H1 (cell line): Measurements from ENCODE around the gene CDYL. TPM values are rescaled to one million over a fixed set of nuclear protein-coding genes. Genes with fewer than 3 reads are reported as not detected.

ENCODE experiments used
- CTCF ChIA-PET: fragments of 300-600 bp; sonication (Branson Sonifier 250); formaldehyde crosslinking; loops from one replicate; lab custom pipeline; 2021; ENCODE audit not compliant: partially characterized antibody; lab: Charles Lee
- POLR2A ChIA-PET: fragments of 300-600 bp; sonication (Branson Sonifier 250); formaldehyde crosslinking; loops from one replicate; lab custom pipeline; 2021; ENCODE audit warnings: inconsistent platforms; ENCODE audit not compliant: partially characterized antibody; lab: Charles Lee
- DNase-seq, 2 experiments: peaks; one replicate each; pipeline versions ENCODE4 v3.0.0 to v3.0.0-alpha.2; 2010 to 2022; ENCODE audit warnings: low spot score in 2 of 2, low read depth in 1 of 2, mixed read lengths in 1 of 2
- FAIRE-seq: peaks from 2 replicates; lab custom pipeline; 2011; peaks lifted over from hg19 to GRCh38; lab: Jason Lieb, UNC
- H2AFZ ChIP-seq: 2 replicates; pipeline ENCODE4 v1.8.1; 2012; ENCODE audit warnings: low read length, inconsistent platforms
- H2AK5ac ChIP-seq: 2 replicates; pipeline ENCODE4 v1.6.1; 2013; ENCODE audit warnings: low read depth, low read length
- H2BK120ac ChIP-seq: replicated peaks from 2 replicates; pipeline ENCODE3; 2013; ENCODE audit warnings: low read depth, low read length, inconsistent platforms
- H2BK12ac ChIP-seq: 2 replicates; pipeline ENCODE4 v1.6.1; 2013; ENCODE audit warnings: low read depth, low read length
- H2BK15ac ChIP-seq: 2 replicates; pipeline ENCODE4 v1.6.1; 2013; ENCODE audit warnings: low read length
- H2BK20ac ChIP-seq: 2 replicates; pipeline ENCODE4 v1.6.1; 2013; ENCODE audit warnings: low read length
- H2BK5ac ChIP-seq: 2 replicates; pipeline ENCODE4 v1.6.1; 2013; ENCODE audit warnings: low read depth, low read length
- H3K14ac ChIP-seq: 2 replicates; pipeline ENCODE4 v1.6.1; 2013; ENCODE audit warnings: inconsistent platforms; ENCODE audit not compliant: insufficient read length
- H3K18ac ChIP-seq: 2 replicates; pipeline ENCODE4 v1.6.1; 2013; ENCODE audit warnings: low read length; ENCODE audit errors: extremely low read depth
- H3K23ac ChIP-seq: 2 replicates; pipeline ENCODE4 v1.6.1; 2013; ENCODE audit warnings: inconsistent platforms; ENCODE audit not compliant: insufficient read length
- H3K23me2 ChIP-seq: 2 replicates; pipeline ENCODE4 v1.6.1; 2013; ENCODE audit warnings: low read depth, low read length
- H3K27ac ChIP-seq: 2 replicates; pipeline ENCODE4 v1.6.1; 2011; ENCODE audit warnings: low read depth, low read length, inconsistent platforms
- H3K27me3 ChIP-seq, 4 experiments: replicated peaks in 1 of 4; 1 replicate in 1 of 4; 2 replicates in 3 of 4; pipeline versions ENCODE4 v1.6.1 to v1.8.1; 2011 to 2013; ENCODE audit warnings: low read length in 3 of 4, mild to moderate bottlenecking in 3 of 4, inconsistent platforms in 2 of 4, mixed read lengths in 2 of 4, moderate library complexity in 1 of 4; ENCODE audit not compliant: control insufficient read depth in 3 of 4, insufficient read depth in 3 of 4; ENCODE audit errors: extremely low read depth in 1 of 4
- H3K36me3 ChIP-seq, 4 experiments: 2 replicates each; pipeline versions ENCODE4 v1.6.1 to v1.8.1; 2011 to 2013; ENCODE audit warnings: mild to moderate bottlenecking in 4 of 4, low read length in 3 of 4, moderate library complexity in 2 of 4, control low read depth in 1 of 4, inconsistent platforms in 1 of 4; ENCODE audit not compliant: insufficient read depth in 4 of 4, control insufficient read depth in 2 of 4
- H3K4ac ChIP-seq: replicated peaks from 2 replicates; pipeline ENCODE3; 2013; ENCODE audit warnings: low read length, low read depth, mixed read lengths, inconsistent platforms; ENCODE audit not compliant: insufficient read length
- H3K4me1 ChIP-seq, 4 experiments: replicated peaks in 1 of 4; 1 replicate in 1 of 4; 2 replicates in 3 of 4; pipeline versions ENCODE4 v1.6.1 to v1.8.1; 2011 to 2013; ENCODE audit warnings: low read length in 3 of 4, inconsistent platforms in 2 of 4, mixed read lengths in 1 of 4; ENCODE audit not compliant: insufficient read depth in 4 of 4, control insufficient read depth in 3 of 4
- H3K4me2 ChIP-seq, 2 experiments: 2 replicates each; pipeline versions ENCODE4 v1.6.1 to v1.8.1; 2011 to 2013; ENCODE audit warnings: low read depth in 2 of 2, low read length in 2 of 2, control low read depth in 1 of 2, inconsistent platforms in 1 of 2, mild to moderate bottlenecking in 1 of 2; ENCODE audit not compliant: insufficient read depth in 1 of 2
- H3K4me3 ChIP-seq, 4 experiments: fragments of 200-600, 300-600 bp in 1 of 4; sonication (generic), shearing (Covaris generic), sonication (Bioruptor Twin) in 1 of 4; 2 replicates each; pipeline versions ENCODE4 v1.5.1 to v1.8.1; 2011 to 2016; ENCODE audit warnings: low read length in 4 of 4, low read depth in 3 of 4, control low read depth in 2 of 4, inconsistent platforms in 2 of 4, mild to moderate bottlenecking in 2 of 4, mixed read lengths in 1 of 4, moderate library complexity in 1 of 4; ENCODE audit not compliant: insufficient read depth in 2 of 4; ENCODE audit errors: extremely low read depth in 1 of 4
- H3K56ac ChIP-seq: replicated peaks from 2 replicates; pipeline ENCODE3; 2013; ENCODE audit warnings: low read depth, mild to moderate bottlenecking, mixed read lengths, low read length, inconsistent platforms; ENCODE audit not compliant: insufficient read length
- H3K79me1 ChIP-seq: 2 replicates; pipeline ENCODE4 v1.6.1; 2013; ENCODE audit warnings: low read depth, low read length, control low read depth
- H3K79me2 ChIP-seq, 2 experiments: 2 replicates each; pipeline versions ENCODE4 v1.6.1 to v1.8.1; 2012 to 2013; ENCODE audit warnings: low read length in 2 of 2, mild to moderate bottlenecking in 2 of 2, inconsistent platforms in 1 of 2; ENCODE audit not compliant: insufficient read depth in 2 of 2, control insufficient read depth in 1 of 2
- H3K9ac ChIP-seq, 4 experiments: replicated peaks in 1 of 4; 1 replicate in 1 of 4; 2 replicates in 3 of 4; pipeline versions ENCODE4 v1.6.1 to v1.8.1; 2011 to 2013; ENCODE audit warnings: low read depth in 3 of 4, low read length in 3 of 4, control low read depth in 2 of 4, mild to moderate bottlenecking in 2 of 4, moderate library complexity in 2 of 4, inconsistent platforms in 1 of 4; ENCODE audit errors: extremely low read depth in 1 of 4
- H3K9me3 ChIP-seq, 2 experiments: 2 replicates each; pipeline versions ENCODE4 v1.6.1 to v1.8.1; 2012 to 2013; ENCODE audit warnings: mild to moderate bottlenecking in 2 of 2, moderate library complexity in 2 of 2, control low read depth in 1 of 2, inconsistent platforms in 1 of 2, low read depth in 1 of 2, low read length in 1 of 2, mixed read lengths in 1 of 2; ENCODE audit not compliant: insufficient read depth in 2 of 2
- H4K20me1 ChIP-seq, 2 experiments: replicated peaks in 1 of 2; 2 replicates each; pipeline versions ENCODE3 to v1.8.1; 2011 to 2013; ENCODE audit warnings: inconsistent platforms in 2 of 2, low read length in 2 of 2, mild to moderate bottlenecking in 1 of 2; ENCODE audit not compliant: insufficient read depth in 2 of 2, control insufficient read depth in 1 of 2
- H4K5ac ChIP-seq: 2 replicates; pipeline ENCODE4 v1.6.1; 2013; ENCODE audit warnings: low read length, low read depth, mixed read lengths, inconsistent platforms; ENCODE audit not compliant: insufficient read length
- H4K8ac ChIP-seq: 2 replicates; pipeline ENCODE4 v1.8.0; 2013; ENCODE audit warnings: mild to moderate bottlenecking, moderate library complexity, low read length, inconsistent platforms; ENCODE audit not compliant: insufficient read depth; ENCODE audit errors: extremely low read depth
- H4K91ac ChIP-seq: replicated peaks from 2 replicates; pipeline ENCODE3; 2013; ENCODE audit warnings: low read length, mixed read lengths, inconsistent platforms; ENCODE audit not compliant: insufficient read length
- CHD1 ChIP-seq: IDR thresholded peaks from 2 replicates; pipeline ENCODE4 v1.6.1; 2012; ENCODE audit warnings: low read depth, low read length, improper control_type of control experiment
- EGR1 ChIP-seq: IDR thresholded peaks from 2 replicates; pipeline ENCODE4 v1.6.1; 2011; ENCODE audit warnings: low read depth, low read length, borderline replicate concordance
- EZH2 ChIP-seq: fragments of 200-600 bp; sonication (generic); IDR thresholded peaks from 2 replicates; pipeline ENCODE4 v1.7.1; 2012; ENCODE audit warnings: low read depth, mild to moderate bottlenecking, moderate library complexity, low read length, inconsistent platforms; ENCODE audit not compliant: severe bottlenecking
- FOSL1 ChIP-seq: IDR thresholded peaks from 2 replicates; pipeline ENCODE4 v1.6.1; 2011; ENCODE audit warnings: mild to moderate bottlenecking, low read depth, low read length, moderate library complexity; ENCODE audit not compliant: insufficient read depth
- GTF2F1 ChIP-seq: IDR thresholded peaks from 2 replicates; pipeline ENCODE4 v1.6.1; 2012; ENCODE audit warnings: low read depth, low read length, improper control_type of control experiment, borderline replicate concordance
- NRF1 ChIP-seq: IDR thresholded peaks from 2 replicates; pipeline ENCODE4 v1.6.1; 2011; ENCODE audit warnings: mild to moderate bottlenecking, low read depth, low read length, improper control_type of control experiment
- PHF8 ChIP-seq: fragments of 200-600 bp; sonication (generic); conservative IDR thresholded peaks from 2 replicates; pipeline ENCODE4 v1.7.1; 2012; ENCODE audit warnings: low read depth, mild to moderate bottlenecking, inconsistent platforms, low read length, moderate library complexity
- RAD21 ChIP-seq, 2 experiments: IDR thresholded peaks in 1 of 2; conservative IDR thresholded peaks in 1 of 2; 2 replicates each; pipeline ENCODE4 v1.6.1; 2011; ENCODE audit warnings: low read depth in 2 of 2, low read length in 2 of 2, improper control_type of control experiment in 1 of 2, inconsistent platforms in 1 of 2, mild to moderate bottlenecking in 1 of 2, moderate library complexity in 1 of 2
- SIN3A ChIP-seq, 2 experiments: IDR thresholded peaks in 1 of 2; conservative IDR thresholded peaks in 1 of 2; 2 replicates each; pipeline ENCODE4 v1.6.1; 2011 to 2012; ENCODE audit warnings: low read length in 2 of 2, improper control_type of control experiment in 1 of 2, low read depth in 1 of 2, mild to moderate bottlenecking in 1 of 2
- TCF12 ChIP-seq: IDR thresholded peaks from 2 replicates; pipeline ENCODE4 v1.6.1; 2011; ENCODE audit warnings: low read depth, mild to moderate bottlenecking, low read length
- USF2 ChIP-seq: IDR thresholded peaks from 2 replicates; pipeline ENCODE4 v1.6.1; 2011; ENCODE audit warnings: low read length, improper control_type of control experiment
- YY1 ChIP-seq: IDR thresholded peaks from 2 replicates; pipeline ENCODE4 v1.6.1; 2011; ENCODE audit warnings: low read depth, mild to moderate bottlenecking, low read length
- WGBS, 2 experiments: shearing (Covaris generic) in 1 of 2; methylation state at CpG; one replicate each; pipeline versions ENCODE4 v1.1.6 to v1.1.7; 2013 to 2015; ENCODE audit warnings: low lambda C conversion rate in 2 of 2, mixed read lengths in 2 of 2, inconsistent platforms in 1 of 2, low coverage in 1 of 2, missing lambda C conversion rate in 1 of 2; ENCODE audit not compliant: insufficient replicate concordance in 2 of 2, insufficient coverage in 1 of 2, insufficient read length in 1 of 2; ENCODE audit errors: extremely low coverage in 1 of 2, missing lambda C conversion rate in 1 of 2; 5-methylcytosine and 5-hydroxymethylcytosine counted together
- polyA plus RNA-seq, 7 experiments: library from polyadenylated mRNA; depleted of rRNA in 3 of 7; stranded (reverse) in 5 of 7; unstranded in 2 of 7; fragments of >200 nt in 5 of 7; fragments of 200-250 nt in 2 of 7; gene quantifications; 1 replicate in 5 of 7; 2 replicates in 1 of 7; 4 replicates in 1 of 7; pipeline versions ENCODE4 v1.2.1 to v1.2.3, GENCODE V29; 2011 to 2013; ENCODE audit warnings: missing spikeins in 2 of 7, mixed read lengths in 2 of 7
- total RNA-seq: library from RNA; stranded (reverse); fragmentation: NEBNext Ultra II Directional; extraction: Animal tissue kit (Norgen Biotek cat#: 25700); gene quantifications from 2 replicates; pipeline ENCODE4 v1.2.1, GENCODE V29; 2021

The CDYL gene
- total and polyA plus RNA-seq, 2 of the 8 experiments (the other 6 are each of a cell fraction or from before 2014, with no cell fraction given), result 56.4 to 119 TPM

DNA sequence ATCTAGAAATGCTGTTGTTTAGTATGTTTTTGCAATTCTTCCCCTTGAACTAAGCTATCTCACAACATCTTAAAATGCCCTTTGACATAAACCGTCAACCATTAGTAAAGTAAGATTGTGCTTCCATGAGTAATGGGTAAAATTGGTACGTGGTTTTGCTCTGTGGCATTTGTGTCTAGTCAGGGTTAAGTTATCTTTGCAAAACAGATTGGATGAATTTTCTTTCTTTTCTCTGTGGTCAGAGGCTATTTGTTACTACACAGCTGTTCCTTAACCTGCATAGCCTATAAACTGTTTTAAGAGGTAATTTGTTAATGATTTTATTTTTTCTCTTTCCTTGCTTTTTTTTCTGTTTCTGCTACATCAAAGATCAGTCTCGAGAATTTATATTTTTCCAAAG is 152.2 kb downstream of the CDYL start:
- Histone ChIP-seq H3K18ac (no peak overlapping the region), H3K23ac (no peak overlapping the region), H3K79me2 (peaks cover 9 to 96% of the 10 kb centered on the region in 2 experiments; a peak in 3 of 4 replicates), H2BK120ac (no peak overlapping the region), H3K4ac (no peak overlapping the region), H4K8ac (no peak overlapping the region), H3K23me2 (no peaks in the 10 kb centered on the region; the same call in 1 of the 2 replicates), H3K9ac (no peak overlapping the region), H3K79me1 (peaks cover 15% of the 10 kb centered on the region), H3K4me1 (peaks cover 9 to 27% (median 18%) of the 10 kb centered on the region in 4 experiments), H2BK12ac (no peak overlapping the region), H3K27me3 (no peaks in the 10 kb centered on the region), H4K91ac (no peak overlapping the region), H2AFZ (no peak overlapping the region), H3K9me3 (no peaks in the 10 kb centered on the region), H3K36me3 (no peaks in the 10 kb centered on the region), H2BK20ac (no peak overlapping the region), H3K4me2 (no peak overlapping the region), H3K4me3 (no peak overlapping the region), H3K56ac (no peak overlapping the region), H2BK15ac (no peak overlapping the region), H4K20me1 (peaks cover 33% of the 10 kb centered on the region in 2 experiments), H3K27ac (no peak overlapping the region), H4K5ac (no peak overlapping the region), H3K14ac (no peak overlapping the region), H2BK5ac (no peak overlapping the region), H2AK5ac (no peak overlapping the region)
- 84% methylated on average over 3 of the region's 3 CpGs; no CpG with 5 or more reads in 1 of the 2 experiments for WGBS, 2 experiments
- ChIA-PET POLR2A (interaction anchor here (0.6 kb wide), 1 partner anchor 151 kb away, joined by 3 read pairs; no protein-coding TSS in a partner anchor), CTCF (interaction anchor here (0.7 to 2.7 kb wide), 5 partner anchors 8 to 138 kb away, joined by 3 to 7 read pairs (median 3); no protein-coding TSS in a partner anchor)
- FAIRE-seq (no peak), DNase-seq (no peak)
- TF ChIP-seq EZH2, result no peak
- TF ChIP-seq CHD1, result no peak
- TF ChIP-seq GTF2F1, result no peak
- no peak for TF ChIP-seq SIN3A (conservative IDR thresholded peaks at IDR 0.05 in 1 of 2, IDR thresholded peaks at IDR 0.05 in 1 of 2; ENCODE audit: low read depth in 1 of 2, low read length in 2 of 2)
- no peak for TF ChIP-seq YY1
- TF ChIP-seq EGR1, result no peak
- no peak for TF ChIP-seq NRF1
- TF ChIP-seq FOSL1, result no peak
- TF ChIP-seq TCF12, result no peak
- TF ChIP-seq USF2, result no peak
- TF ChIP-seq PHF8, result no peak
- no peak for TF ChIP-seq RAD21 (IDR thresholded peaks at IDR 0.05 in 1 of 2, conservative IDR thresholded peaks at IDR 0.05 in 1 of 2; ENCODE audit: low read depth in 2 of 2, low read length in 2 of 2)
